Type B pancreatic cell (in vitro differentiated cells): ENCODE measurements around the gene KIF16B. TPM values are rescaled to one million over a fixed set of nuclear protein-coding genes. Genes with fewer than 3 reads are reported as not detected.

Source experiments
- DNase-seq: peaks from one replicate; pipeline ENCODE4 v3.0.0; 2021; ENCODE audit warnings: mixed read lengths; ENCODE audit not compliant: unreplicated experiment; ENCODE audit errors: extremely low spot score
- H3K27ac Mint-ChIP-seq: 2 replicates; pipeline ENCODE4 v1.8.0; 2021; ENCODE audit warnings: mild to moderate bottlenecking, mixed read lengths
- H3K27me3 Mint-ChIP-seq: 2 replicates; pipeline ENCODE4 v1.8.0; 2021; ENCODE audit warnings: mixed read lengths
- H3K36me3 Mint-ChIP-seq: 2 replicates; pipeline ENCODE4 v1.8.0; 2021; ENCODE audit warnings: mixed read lengths
- H3K4me1 Mint-ChIP-seq: one replicate; pipeline ENCODE4 v1.8.0; 2021; ENCODE audit warnings: mixed read lengths; ENCODE audit not compliant: unreplicated experiment
- H3K4me3 Mint-ChIP-seq: 2 replicates; pipeline ENCODE4 v1.8.0; 2021; ENCODE audit warnings: mild to moderate bottlenecking, mixed read lengths
- H3K9me3 Mint-ChIP-seq: 2 replicates; pipeline ENCODE4 v1.8.0; 2021; ENCODE audit warnings: mixed read lengths
- CTCF ChIP-seq: fragments of 200-600 bp; sonication (generic); conservative IDR thresholded peaks from 2 replicates; pipeline ENCODE4 v1.5.0; 2021; ENCODE audit warnings: antibody characterized with exemption, mild to moderate bottlenecking
- total RNA-seq: library from RNA; stranded (reverse); gene quantifications from 2 replicates; pipeline ENCODE4 v1.2.1, GENCODE V29; 2021; ENCODE audit warnings: low replicate concordance

Gene KIF16B
- total RNA-seq, 1 donor from 2014 or later, result 10.3 TPM

GRCh38 chr20:16434062-16434664 lies 139.1 kb downstream of the KIF16B start:
- Mint-ChIP-seq H3K4me3 (no peak overlapping the region), H3K27ac (no peak overlapping the region), H3K9me3 (peaks cover 2% of the 10 kb centered on the region), H3K27me3 (no peaks in the 10 kb centered on the region), H3K4me1 (no peaks in the 10 kb centered on the region), H3K36me3 (peaks cover 22% of the 10 kb centered on the region)
- DNase-seq, result peak; percentile 69
- peak; percentile 75 for TF ChIP-seq CTCF

- H3K27ac Mint-ChIP-seq, result no peak overlapping the region
- no peak for DNase-seq
- H3K4me3 Mint-ChIP-seq, result no peak overlapping the region
- TF ChIP-seq CTCF, result no peak
- no peaks in the 10 kb centered on the region for H3K27me3 Mint-ChIP-seq
- H3K36me3 Mint-ChIP-seq, result peaks cover 20% of the 10 kb centered on the region
- no peaks in the 10 kb centered on the region for H3K9me3 Mint-ChIP-seq
- H3K4me1 Mint-ChIP-seq, result no peaks in the 10 kb centered on the region
Observed at GRCh38 chr20:16433293-16433580, 140.0 kb downstream of the KIF16B start.

- no peaks in the 10 kb centered on the region for H3K27me3 Mint-ChIP-seq
- TF ChIP-seq CTCF, result no peak
- H3K36me3 Mint-ChIP-seq, result peaks cover 25% of the 10 kb centered on the region
- no peaks in the 10 kb centered on the region for H3K9me3 Mint-ChIP-seq
- DNase-seq, result no peak
- no peak overlapping the region for H3K4me3 Mint-ChIP-seq
- H3K27ac Mint-ChIP-seq, result no peak overlapping the region
- no peaks in the 10 kb centered on the region for H3K4me1 Mint-ChIP-seq
Observed at GRCh38 chr20:16432466-16433292, 140.6 kb downstream of the KIF16B start.

GRCh38 chr20:16428112-16428511 lies 145.1 kb downstream of the KIF16B start:
- H3K27ac Mint-ChIP-seq, result no peak overlapping the region
- no peak overlapping the region for H3K4me3 Mint-ChIP-seq
- no peak for TF ChIP-seq CTCF
- H3K4me1 Mint-ChIP-seq, result no peaks in the 10 kb centered on the region
- no peak for DNase-seq
- H3K36me3 Mint-ChIP-seq, result peaks cover 43% of the 10 kb centered on the region
- no peaks in the 10 kb centered on the region for H3K9me3 Mint-ChIP-seq
- no peaks in the 10 kb centered on the region for H3K27me3 Mint-ChIP-seq

GRCh38 chr20:16427571-16427970 lies 145.7 kb downstream of the KIF16B start:
- H3K27ac Mint-ChIP-seq, result no peak overlapping the region
- H3K4me1 Mint-ChIP-seq, result no peaks in the 10 kb centered on the region
- H3K27me3 Mint-ChIP-seq, result no peaks in the 10 kb centered on the region
- H3K4me3 Mint-ChIP-seq, result no peak overlapping the region
- TF ChIP-seq CTCF, result no peak
- H3K36me3 Mint-ChIP-seq, result peaks cover 47% of the 10 kb centered on the region
- DNase-seq, result no peak
- H3K9me3 Mint-ChIP-seq, result no peaks in the 10 kb centered on the region
